D341Med (cell line): Measurements from ENCODE around the gene GMPS.
"Not testable (repeated sequence)": the region's sequence is repeated elsewhere in the genome, so short reads cannot be mapped to it uniquely, and the experiment has no call there.

Source experiments
- DNase-seq: peaks from one replicate; pipeline ENCODE4 v3.0.0; 2012; ENCODE audit warnings: low spot score

GMPS gene

GRCh38 chr3:155872904-155873646, 2.6 kb downstream of the GMPS start:
- no peak for DNase-seq

- no peak for DNase-seq
Observed at GRCh38 chr3:155876037-155876436, 5.6 kb downstream of the GMPS start.

GRCh38 chr3:155876503-155876902, 6.1 kb downstream of the GMPS start:
- no peak for DNase-seq

GRCh38 chr3:155880286-155880685, 9.8 kb downstream of the GMPS start:
- no peak for DNase-seq

GRCh38 chr3:155884292-155884691, 13.8 kb downstream of the GMPS start:
- DNase-seq, result no peak

- no peak for DNase-seq
Observed at GRCh38 chr3:155885292-155885691, 14.8 kb downstream of the GMPS start.

GRCh38 chr3:155886348-155886747, 15.9 kb downstream of the GMPS start:
- not testable (repeated sequence) for DNase-seq

- no peak for DNase-seq
Observed at GRCh38 chr3:155886915-155887314, 16.5 kb downstream of the GMPS start.

GRCh38 chr3:155889212-155889611, 18.8 kb downstream of the GMPS start:
- DNase-seq, result no peak

- no peak for DNase-seq
Observed at GRCh38 chr3:155889952-155890351, 19.5 kb downstream of the GMPS start.

- no peak for DNase-seq
Observed at GRCh38 chr3:155890671-155891190, 20.3 kb downstream of the GMPS start.

GRCh38 chr3:155891321-155891720, 20.9 kb downstream of the GMPS start:
- DNase-seq, result no peak

GRCh38 chr3:155895379-155895900, 25.0 kb downstream of the GMPS start:
- DNase-seq, result peak; percentile 48

GRCh38 chr3:155906900-155907299, 36.5 kb downstream of the GMPS start:
- no peak for DNase-seq

- no peak for DNase-seq
Observed at GRCh38 chr3:155908086-155908485, 37.6 kb downstream of the GMPS start.

GRCh38 chr3:155908605-155909004, 38.2 kb downstream of the GMPS start:
- DNase-seq, result no peak

- no peak for DNase-seq
Observed at GRCh38 chr3:155912090-155912489, 41.6 kb downstream of the GMPS start.

GRCh38 chr3:155912579-155913190, 42.2 kb downstream of the GMPS start:
- DNase-seq, result no peak

GRCh38 chr3:155917781-155918180, 47.3 kb downstream of the GMPS start:
- no peak for DNase-seq

- DNase-seq, result no peak
Observed at GRCh38 chr3:155919728-155920127, 49.3 kb downstream of the GMPS start.

GRCh38 chr3:155921486-155921885, 51.0 kb downstream of the GMPS start:
- no peak for DNase-seq

GRCh38 chr3:155934230-155934629, 63.8 kb downstream of the GMPS start:
- DNase-seq, result no peak

- DNase-seq, result no peak
Observed at GRCh38 chr3:155938409-155938808, 68.0 kb downstream of the GMPS start.
